Transverse colon (tissue), 4 donors: ENCODE data around the gene CRB1. TPM values are rescaled to one million over a fixed set of nuclear protein-coding genes. Genes with fewer than 3 reads are reported as not detected.

Experiments used
- DNase-seq: peaks from one replicate; pipeline ENCODE4 v3.0.0-alpha.2; 2019
- H3K27ac ChIP-seq, 4 donors: fragments of 200-600 bp; sonication (generic); 2 replicates each; pipeline ENCODE4 v1.5.1; 2016 to 2018; ENCODE audit warnings: inconsistent platforms in 4 of 4
- H3K27me3 ChIP-seq: fragments of 200-600 bp; sonication (generic); 2 replicates; pipeline ENCODE4 v1.5.1; 2017; ENCODE audit warnings: inconsistent platforms
- H3K36me3 ChIP-seq, 4 donors: fragments of 200-600 bp; sonication (generic); 2 replicates each; pipeline ENCODE4 v1.5.1; 2017 to 2019; ENCODE audit warnings: inconsistent platforms in 4 of 4
- H3K4me1 ChIP-seq, 4 donors: fragments of 200-600 bp; sonication (generic); 2 replicates each; pipeline ENCODE4 v1.5.1; 2017 to 2020; ENCODE audit warnings: inconsistent platforms in 4 of 4
- H3K4me3 ChIP-seq, 4 donors: fragments of 200-600 bp; sonication (generic); 1 replicate in 1 of 4; 2 replicates in 3 of 4; pipeline versions ENCODE4 v1.5.1 to v1.6.1; 2017 to 2019; ENCODE audit warnings: inconsistent platforms in 4 of 4
- H3K9me3 ChIP-seq, 2 donors: fragments of 200-600 bp; sonication (generic); 2 replicates each; pipeline ENCODE4 v1.5.1; 2017 to 2019; ENCODE audit warnings: inconsistent platforms in 2 of 2
- CTCF ChIP-seq, 5 experiments: fragments of 200-600 bp in 3 of 5; fragments of 450-650 bp in 2 of 5; sonication (generic) in 3 of 5; IDR thresholded peaks; 1 replicate in 2 of 5; 2 replicates in 3 of 5; pipeline ENCODE4 v1.5.1; 2016 to 2017; ENCODE audit warnings: antibody characterized with exemption in 5 of 5, inconsistent platforms in 3 of 5, mild to moderate bottlenecking in 2 of 5, moderate library complexity in 1 of 5
- EP300 ChIP-seq: sonication (generic); formaldehyde crosslinking; IDR thresholded peaks from one replicate; pipeline ENCODE4 v1.6.1; 2017; ENCODE audit warnings: antibody characterized with exemption, low read depth
- POLR2A ChIP-seq: fragments of 450-650 bp; IDR thresholded peaks from one replicate; pipeline ENCODE4 v1.6.1; 2016; ENCODE audit warnings: antibody characterized with exemption, mild to moderate bottlenecking, moderate library complexity
- POLR2AphosphoS5 ChIP-seq, 3 donors: sonication (generic); formaldehyde crosslinking; IDR thresholded peaks; one replicate each; pipeline ENCODE4 v1.6.1; 2016; ENCODE audit warnings: antibody characterized with exemption in 3 of 3
- WGBS, 2 donors: methylation state at CpG; one replicate each; pipeline ENCODE4 v1.1.5; 2018; ENCODE audit warnings: low coverage in 1 of 2; 5-methylcytosine and 5-hydroxymethylcytosine counted together
- in situ Hi-C, 4 donors: fragments of 200-750 bp; cut with MboI; loops; one replicate each; pipeline versions ENCODE4 v1.15.0 to v1.15.1; 2017; ENCODE audit warnings: low sequenced_read_pairs in 3 of 4, low pct_ligation_motif_present in 1 of 4, low pct_unique_long_range_greater_than_20kb in 1 of 4
- intact Hi-C: fragments of 100-400 bp; cut with DNase I; formaldehyde crosslinking; loops from one replicate; pipeline ENCODE4 v1.15.1; 2023; ENCODE audit warnings: low total_unique reads
- total RNA-seq, 4 donors: library from RNA; depleted of rRNA; stranded (reverse); fragments of >200 nt; gene quantifications; one replicate each; pipeline ENCODE4 v1.1.0, GENCODE V29; 2016

The CRB1 gene
- total RNA-seq, 4 donors from 2014 or later: 0.14 to 2.8 (median 0.32) TPM; not detected in 1

- no peak overlapping the region for H3K4me3 ChIP-seq
- no peak for DNase-seq
- H3K27me3 ChIP-seq: no peaks in the 10 kb centered on the region
- no peaks in the 10 kb centered on the region for H3K4me1 ChIP-seq
- 47 to 50% methylated on average over 1 of the region's 1 CpG for WGBS, 2 donors
- intact Hi-C loops: no loop called here
- no peaks in the 10 kb centered on the region for H3K36me3 ChIP-seq
- TF ChIP-seq EP300 (no peak), CTCF (IDR thresholded peaks at IDR 0.05) (no peak), POLR2AphosphoS5 (IDR thresholded peaks at IDR 0.05) (no peak), POLR2A (no peak)
- H3K9me3 ChIP-seq: no peaks in the 10 kb centered on the region
- no peak overlapping the region for H3K27ac ChIP-seq
- in situ Hi-C loops: no loop called here
Observed at GRCh38 chr1:197435224-197435623, 167.2 kb downstream of the CRB1 start.

GRCh38 chr1:197437601-197438000, 169.5 kb downstream of the CRB1 start:
- in situ Hi-C loops: no loop called here
- no peaks in the 10 kb centered on the region for H3K9me3 ChIP-seq
- H3K36me3 ChIP-seq: no peaks in the 10 kb centered on the region
- intact Hi-C loops: no loop called here
- H3K4me1 ChIP-seq: no peaks in the 10 kb centered on the region
- DNase-seq: no peak
- 92 to 94% methylated on average over 3 of the region's 3 CpGs for WGBS, 2 donors
- H3K27me3 ChIP-seq: no peaks in the 10 kb centered on the region
- TF ChIP-seq EP300 (no peak), CTCF (IDR thresholded peaks at IDR 0.05) (no peak), POLR2AphosphoS5 (IDR thresholded peaks at IDR 0.05) (no peak), POLR2A (no peak)
- no peak overlapping the region for H3K4me3 ChIP-seq
- no peak overlapping the region for H3K27ac ChIP-seq

- no peaks in the 10 kb centered on the region for H3K27me3 ChIP-seq
- intact Hi-C loops: no loop called here
- H3K27ac ChIP-seq: no peak overlapping the region
- 42% methylated on average over 2 to 3 of the region's 3 CpGs for WGBS, 2 donors
- in situ Hi-C loops: no loop called here
- TF ChIP-seq POLR2A: no peak
- TF ChIP-seq CTCF (IDR thresholded peaks at IDR 0.05): no peak
- TF ChIP-seq EP300: no peak
- TF ChIP-seq POLR2AphosphoS5 (IDR thresholded peaks at IDR 0.05): no peak
- H3K4me3 ChIP-seq: no peak overlapping the region
- H3K9me3 ChIP-seq: no peaks in the 10 kb centered on the region
- H3K4me1 ChIP-seq: no peaks in the 10 kb centered on the region
- no peak for DNase-seq
- H3K36me3 ChIP-seq: no peaks in the 10 kb centered on the region
Observed at GRCh38 chr1:197438010-197438790, 170.1 kb downstream of the CRB1 start.

- H3K27me3 ChIP-seq: no peaks in the 10 kb centered on the region
- DNase-seq: no peak
- H3K4me3 ChIP-seq: no peak overlapping the region
- intact Hi-C loops (no loop called here), in situ Hi-C loops (no loop called here)
- no peaks in the 10 kb centered on the region for H3K4me1 ChIP-seq
- H3K27ac ChIP-seq: no peak overlapping the region
- no peaks in the 10 kb centered on the region for H3K9me3 ChIP-seq
- WGBS, 2 donors: 59% methylated on average over 3 to 4 of the region's 4 CpGs
- no peaks in the 10 kb centered on the region for H3K36me3 ChIP-seq
- TF ChIP-seq CTCF (IDR thresholded peaks at IDR 0.05): no peak
- no peak for TF ChIP-seq POLR2AphosphoS5 (IDR thresholded peaks at IDR 0.05)
- no peak for TF ChIP-seq POLR2A
- TF ChIP-seq EP300: no peak
Observed at GRCh38 chr1:197439708-197440280, 171.7 kb downstream of the CRB1 start.
